HEK293 (cell line): ENCODE data around the gene S100B.

Experiments used
- CTCF ChIA-PET: fragments of 350-600 bp; formaldehyde crosslinking; extraction: SDS; loops from one replicate; lab custom pipeline; 2021; ENCODE audit warnings: antibody characterized with exemption; lab: Yijun Ruan, JAX
- POLR2A ChIA-PET: fragments of 300-600 bp; formaldehyde crosslinking; extraction: SDS; loops from one replicate; lab custom pipeline; 2020; ENCODE audit warnings: antibody characterized with exemption, inconsistent platforms; lab: Yijun Ruan, JAX
- H3K27ac ChIP-seq: fragments of 200-500 bp; sonication (Bioruptor generic); 2 replicates; pipeline ENCODE4 v1.5.1; 2014; ENCODE audit warnings: low read depth, low read length, control low read depth, inconsistent platforms; ENCODE audit errors: extremely low read depth
- H3K36me3 ChIP-seq, 2 experiments: fragments of 200-500 bp in 1 of 2; sonication (Bioruptor generic) in 1 of 2; 1 replicate in 1 of 2; 2 replicates in 1 of 2; pipeline ENCODE4 v1.5.1; 2014 to 2017; ENCODE audit warnings: inconsistent platforms in 2 of 2, low read length in 2 of 2; ENCODE audit not compliant: control insufficient read depth in 2 of 2, insufficient read depth in 1 of 2
- H3K4me1 ChIP-seq: fragments of 200-500 bp; sonication (Bioruptor generic); 2 replicates; pipeline ENCODE4 v1.5.1; 2014; ENCODE audit warnings: mild to moderate bottlenecking, low read length, inconsistent platforms; ENCODE audit not compliant: control insufficient read depth, insufficient read depth
- H3K4me3 ChIP-seq: 2 replicates; pipeline ENCODE4 v1.5.1; 2011; ENCODE audit warnings: low read depth, mild to moderate bottlenecking, control low read depth, low read length, moderate library complexity
- H3K9me3 ChIP-seq: fragments of 200-500 bp; sonication (Bioruptor generic); 2 replicates; pipeline ENCODE4 v1.5.1; 2014; ENCODE audit warnings: low read depth, low read length, inconsistent platforms; ENCODE audit not compliant: control insufficient read depth, insufficient read depth
- EGR2 ChIP-seq: fragments of 450-650 bp; formaldehyde crosslinking; IDR thresholded peaks from 2 replicates; pipeline ENCODE4 v1.5.1; 2016; ENCODE audit warnings: low read depth, missing biosample characterization, missing genetic modification characterization
- GLIS1 ChIP-seq: fragments of 450-650 bp; formaldehyde crosslinking; IDR thresholded peaks from 2 replicates; pipeline ENCODE4 v1.5.1; 2016; ENCODE audit warnings: missing biosample characterization, missing genetic modification characterization
- OVOL3 ChIP-seq: fragments of 450-650 bp; formaldehyde crosslinking; IDR thresholded peaks from 2 replicates; pipeline ENCODE4 v1.5.1; 2016; ENCODE audit warnings: missing biosample characterization, missing genetic modification characterization
- PRDM10 ChIP-seq: fragments of 450-650 bp; formaldehyde crosslinking; IDR thresholded peaks from 2 replicates; pipeline ENCODE4 v1.5.1; 2016; ENCODE audit warnings: missing biosample characterization, missing genetic modification characterization
- RBAK ChIP-seq: fragments of 450-650 bp; formaldehyde crosslinking; IDR thresholded peaks from 2 replicates; pipeline ENCODE4 v1.5.1; 2016; ENCODE audit warnings: missing biosample characterization, missing genetic modification characterization
- SP2 ChIP-seq: fragments of 450-650 bp; formaldehyde crosslinking; IDR thresholded peaks from 2 replicates; pipeline ENCODE4 v1.5.1; 2016; ENCODE audit warnings: missing biosample characterization, missing genetic modification characterization
- ZBTB10 ChIP-seq: fragments of 450-650 bp; formaldehyde crosslinking; IDR thresholded peaks from 2 replicates; pipeline ENCODE4 v1.5.1; 2016; ENCODE audit warnings: missing biosample characterization, missing genetic modification characterization
- ZBTB17 ChIP-seq: fragments of 450-650 bp; formaldehyde crosslinking; IDR thresholded peaks from 2 replicates; pipeline ENCODE4 v1.5.1; 2016; ENCODE audit warnings: missing biosample characterization, missing genetic modification characterization
- ZBTB8A ChIP-seq: fragments of 450-650 bp; formaldehyde crosslinking; IDR thresholded peaks from 2 replicates; pipeline ENCODE4 v1.5.1; 2016; ENCODE audit warnings: missing biosample characterization, missing genetic modification characterization
- ZFHX2 ChIP-seq: fragments of 450-650 bp; formaldehyde crosslinking; conservative IDR thresholded peaks from 2 replicates; pipeline ENCODE4 v1.5.1; 2016; ENCODE audit warnings: missing biosample characterization, missing genetic modification characterization
- ZFP3 ChIP-seq: fragments of 450-650 bp; formaldehyde crosslinking; IDR thresholded peaks from 2 replicates; pipeline ENCODE4 v1.5.1; 2016; ENCODE audit warnings: low read depth, missing biosample characterization, missing genetic modification characterization
- ZFP41 ChIP-seq: fragments of 450-650 bp; formaldehyde crosslinking; IDR thresholded peaks from 2 replicates; pipeline ENCODE4 v1.5.1; 2016; ENCODE audit warnings: missing biosample characterization, missing genetic modification characterization, borderline replicate concordance
- ZNF132 ChIP-seq: fragments of 450-650 bp; formaldehyde crosslinking; IDR thresholded peaks from 2 replicates; pipeline ENCODE4 v1.5.1; 2017; ENCODE audit warnings: missing biosample characterization, missing genetic modification characterization, borderline replicate concordance
- ZNF2 ChIP-seq: fragments of 450-650 bp; formaldehyde crosslinking; IDR thresholded peaks from 2 replicates; pipeline ENCODE4 v1.5.1; 2016; ENCODE audit warnings: missing biosample characterization, missing genetic modification characterization
- ZNF239 ChIP-seq: fragments of 450-650 bp; formaldehyde crosslinking; IDR thresholded peaks from 2 replicates; pipeline ENCODE4 v1.5.1; 2016; ENCODE audit warnings: missing biosample characterization, missing genetic modification characterization
- ZNF24 ChIP-seq: fragments of 450-650 bp; formaldehyde crosslinking; IDR thresholded peaks from 2 replicates; pipeline ENCODE4 v1.5.1; 2016; ENCODE audit warnings: missing biosample characterization, missing genetic modification characterization
- ZNF549 ChIP-seq: fragments of 450-650 bp; IDR thresholded peaks from 2 replicates; pipeline ENCODE4 v1.5.1; 2018; ENCODE audit warnings: missing biosample characterization, missing genetic modification characterization, mild to moderate bottlenecking, inconsistent platforms, moderate library complexity
- ZNF600 ChIP-seq: fragments of 450-650 bp; formaldehyde crosslinking; IDR thresholded peaks from 2 replicates; pipeline ENCODE4 v1.5.1; 2016; ENCODE audit warnings: missing biosample characterization, missing genetic modification characterization
- ZNF658 ChIP-seq: fragments of 450-650 bp; formaldehyde crosslinking; IDR thresholded peaks from 2 replicates; pipeline ENCODE4; 2016; ENCODE audit warnings: missing biosample characterization, missing genetic modification characterization
- ZNF677 ChIP-seq: fragments of 450-650 bp; IDR thresholded peaks from 2 replicates; pipeline ENCODE4 v1.5.0; 2018; ENCODE audit warnings: missing biosample characterization, mild to moderate bottlenecking, missing genetic modification characterization, moderate library complexity
- ZNF76 ChIP-seq: fragments of 450-650 bp; formaldehyde crosslinking; IDR thresholded peaks from 2 replicates; pipeline ENCODE4; 2016; ENCODE audit warnings: low read depth, missing biosample characterization, missing genetic modification characterization, borderline replicate concordance
- TF ChIP-seq, protein P1 (sequence below): fragments of 450-650 bp; formaldehyde crosslinking; conservative IDR thresholded peaks from 2 replicates; pipeline ENCODE4 v1.5.1; 2016; ENCODE audit warnings: low read depth, missing biosample characterization, missing genetic modification characterization
- TF ChIP-seq, protein P2 (sequence below): fragments of 450-650 bp; formaldehyde crosslinking; IDR thresholded peaks from 2 replicates; pipeline ENCODE4 v1.5.1; 2016; ENCODE audit warnings: missing biosample characterization, missing genetic modification characterization

The S100B gene

GRCh38 chr21:46604975-46605766 lies at the start of gene S100B:
Gene S100B (minus strand): TSS chr21:46605082. CDS start chr21:46602415, 2,667 bp downstream.
- CTCF ChIA-PET = interaction anchor here (0.9 to 1.5 kb wide), 2 partner anchors 35 to 142 kb away, joined by 4 to 5 read pairs; no protein-coding TSS in a partner anchor
- Histone ChIP-seq H3K36me3 (no peaks in the 10 kb centered on the region), H3K4me1 (no peaks in the 10 kb centered on the region; the same call in 1 of the 2 replicates), H3K27ac (no peak within 1 kb of the TSS), H3K4me3 (no peak within 1 kb of the TSS)
- POLR2A ChIA-PET = no interaction called here
- no peak for TF ChIP-seq ZFP41 (tag by site-specific recombination)
- TF ChIP-seq ZBTB17 (tag by site-specific recombination) = peak; percentile 77
- TF ChIP-seq ZFHX2 = peak; percentile 83
- no peak for TF ChIP-seq ZNF677
- 0 out of 2 replicates have a peak, but pooled peaks have one; percentile 25 for TF ChIP-seq ZNF2 (tag by site-specific recombination)
- TF ChIP-seq ZNF600 (tag by site-specific recombination) = peak; percentile 61; the same call in 1 of the 2 replicates
- no peak for TF ChIP-seq GLIS1 (tag by site-specific recombination)
- TF ChIP-seq ZNF76 (tag by site-specific recombination) = no peak
- TF ChIP-seq EGR2 (tag by site-specific recombination) = peak; percentile 88
- no peak for TF ChIP-seq ZFP3
- TF ChIP-seq ZBTB8A (tag by site-specific recombination) = peak; percentile 63
- TF ChIP-seq SP2 = peak; percentile 67
- TF ChIP-seq PRDM10 (tag by site-specific recombination) = peak; percentile 75
- TF ChIP-seq, all 188 proteins: peak for 8
- H3K9me3 ChIP-seq = no peaks in the 10 kb centered on the region

DNA sequence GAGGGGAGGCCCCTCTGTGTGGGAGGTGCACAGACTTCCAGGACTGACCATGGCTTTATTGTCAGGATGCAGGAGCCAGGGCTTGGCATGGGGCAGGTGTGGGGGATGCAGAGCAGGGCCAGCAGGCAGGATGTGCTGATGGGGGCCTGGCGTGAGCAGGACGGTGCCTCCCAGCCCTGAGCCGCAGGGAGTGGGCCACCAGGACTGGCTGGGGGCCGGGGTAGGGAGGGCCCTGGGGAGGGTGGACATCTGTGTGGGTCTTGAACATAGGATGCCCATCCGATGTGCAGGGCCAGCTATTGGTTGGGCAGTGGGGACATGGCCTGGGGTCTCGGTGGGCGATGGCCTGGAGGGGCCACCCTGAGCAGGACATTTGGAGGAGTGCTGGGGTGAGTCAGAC lies 46.2 kb upstream of the S100B start:
- CTCF ChIA-PET = no interaction called here
- Histone ChIP-seq H3K36me3 (peaks cover 24 to 88% of the 10 kb centered on the region in 2 experiments), H3K9me3 (no peaks in the 10 kb centered on the region), H3K4me1 (no peaks in the 10 kb centered on the region), H3K27ac (no peak overlapping the region), H3K4me3 (no peak overlapping the region)
- POLR2A ChIA-PET = no interaction called here
- TF ChIP-seq ZNF658 (no peak), OVOL3 (tag by site-specific recombination) (no peak), RBAK (tag by site-specific recombination) (no peak), ZNF24 (no peak), ZNF132 (no peak), ZNF549 (tag by site-specific recombination) (no peak), ZNF239 (tag by site-specific recombination) (no peak), ZBTB10 (tag by site-specific recombination) (no peak)
- TF ChIP-seq, protein P1, sequence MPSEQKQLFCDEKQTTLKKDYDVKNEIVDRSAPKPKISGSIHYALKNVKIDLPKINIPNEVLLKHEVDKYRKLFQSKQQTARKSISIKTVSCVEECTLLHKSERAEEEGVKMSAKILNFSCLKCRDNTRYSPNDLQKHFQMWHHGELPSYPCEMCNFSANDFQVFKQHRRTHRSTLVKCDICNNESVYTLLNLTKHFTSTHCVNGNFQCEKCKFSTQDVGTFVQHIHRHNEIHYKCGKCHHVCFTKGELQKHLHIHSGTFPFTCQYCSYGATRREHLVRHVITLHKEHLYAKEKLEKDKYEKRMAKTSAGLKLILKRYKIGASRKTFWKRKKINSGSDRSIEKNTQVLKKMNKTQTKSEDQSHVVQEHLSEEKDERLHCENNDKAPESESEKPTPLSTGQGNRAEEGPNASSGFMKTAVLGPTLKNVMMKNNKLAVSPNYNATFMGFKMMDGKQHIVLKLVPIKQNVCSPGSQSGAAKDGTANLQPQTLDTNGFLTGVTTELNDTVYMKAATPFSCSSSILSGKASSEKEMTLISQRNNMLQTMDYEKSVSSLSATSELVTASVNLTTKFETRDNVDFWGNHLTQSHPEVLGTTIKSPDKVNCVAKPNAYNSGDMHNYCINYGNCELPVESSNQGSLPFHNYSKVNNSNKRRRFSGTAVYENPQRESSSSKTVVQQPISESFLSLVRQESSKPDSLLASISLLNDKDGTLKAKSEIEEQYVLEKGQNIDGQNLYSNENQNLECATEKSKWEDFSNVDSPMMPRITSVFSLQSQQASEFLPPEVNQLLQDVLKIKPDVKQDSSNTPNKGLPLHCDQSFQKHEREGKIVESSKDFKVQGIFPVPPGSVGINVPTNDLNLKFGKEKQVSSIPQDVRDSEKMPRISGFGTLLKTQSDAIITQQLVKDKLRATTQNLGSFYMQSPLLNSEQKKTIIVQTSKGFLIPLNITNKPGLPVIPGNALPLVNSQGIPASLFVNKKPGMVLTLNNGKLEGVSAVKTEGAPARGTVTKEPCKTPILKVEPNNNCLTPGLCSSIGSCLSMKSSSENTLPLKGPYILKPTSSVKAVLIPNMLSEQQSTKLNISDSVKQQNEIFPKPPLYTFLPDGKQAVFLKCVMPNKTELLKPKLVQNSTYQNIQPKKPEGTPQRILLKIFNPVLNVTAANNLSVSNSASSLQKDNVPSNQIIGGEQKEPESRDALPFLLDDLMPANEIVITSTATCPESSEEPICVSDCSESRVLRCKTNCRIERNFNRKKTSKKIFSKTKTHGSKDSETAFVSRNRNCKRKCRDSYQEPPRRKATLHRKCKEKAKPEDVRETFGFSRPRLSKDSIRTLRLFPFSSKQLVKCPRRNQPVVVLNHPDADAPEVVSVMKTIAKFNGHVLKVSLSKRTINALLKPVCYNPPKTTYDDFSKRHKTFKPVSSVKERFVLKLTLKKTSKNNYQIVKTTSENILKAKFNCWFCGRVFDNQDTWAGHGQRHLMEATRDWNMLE (tag by site-specific recombination) = no peak
- TF ChIP-seq, protein P2, sequence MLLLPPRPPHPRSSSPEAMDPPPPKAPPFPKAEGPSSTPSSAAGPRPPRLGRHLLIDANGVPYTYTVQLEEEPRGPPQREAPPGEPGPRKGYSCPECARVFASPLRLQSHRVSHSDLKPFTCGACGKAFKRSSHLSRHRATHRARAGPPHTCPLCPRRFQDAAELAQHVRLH = no peak
